GM21723 (cell line): Measurements from ENCODE around the gene GASK1B.

ENCODE experiments used
- ATAC-seq: cut with Tn5 transposase; IDR thresholded peaks from one replicate; pipeline ENCODE4 v1.9.1; 2021; ENCODE audit warnings: mild to moderate bottlenecking, moderate library complexity; ENCODE audit not compliant: unreplicated experiment

The GASK1B gene

DNA sequence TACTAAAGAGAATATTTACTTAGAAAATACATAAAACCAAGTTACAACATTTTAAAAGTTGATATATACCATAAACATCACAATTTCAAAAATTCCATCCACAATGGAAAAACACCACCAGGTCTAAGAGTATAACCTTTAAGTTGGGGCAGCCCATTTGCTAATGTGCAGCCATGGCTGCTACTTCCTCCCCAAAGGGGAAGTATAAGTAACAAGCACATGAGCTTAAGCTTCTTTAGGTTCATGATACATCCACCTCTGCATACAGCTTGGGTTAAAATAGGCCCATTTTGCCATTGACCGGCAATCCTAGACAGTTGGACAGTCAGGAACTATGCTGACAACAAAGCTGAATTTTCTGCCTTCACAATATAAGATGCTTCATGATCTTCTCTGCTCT, 16.6 kb upstream of the GASK1B start:
- ATAC-seq: no peak

DNA sequence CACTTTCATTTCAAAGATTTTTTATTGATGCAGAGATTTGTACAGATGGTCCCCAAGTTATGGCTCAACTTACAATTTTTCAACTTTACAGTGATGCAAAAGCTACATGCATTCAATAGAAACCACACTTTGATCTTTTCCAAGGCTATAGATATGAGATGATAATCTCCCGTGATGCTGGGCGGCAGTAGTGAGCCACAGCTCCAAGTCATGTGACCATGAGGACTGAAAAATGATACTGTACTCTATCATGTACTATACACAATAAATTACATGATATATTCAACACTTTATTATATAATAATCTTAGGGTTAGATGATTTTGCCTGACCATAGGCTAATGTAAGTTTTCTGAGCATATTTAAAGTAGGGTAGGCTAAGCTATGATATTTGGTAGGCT, 14.0 kb upstream of the GASK1B start:
- ATAC-seq: no peak

DNA sequence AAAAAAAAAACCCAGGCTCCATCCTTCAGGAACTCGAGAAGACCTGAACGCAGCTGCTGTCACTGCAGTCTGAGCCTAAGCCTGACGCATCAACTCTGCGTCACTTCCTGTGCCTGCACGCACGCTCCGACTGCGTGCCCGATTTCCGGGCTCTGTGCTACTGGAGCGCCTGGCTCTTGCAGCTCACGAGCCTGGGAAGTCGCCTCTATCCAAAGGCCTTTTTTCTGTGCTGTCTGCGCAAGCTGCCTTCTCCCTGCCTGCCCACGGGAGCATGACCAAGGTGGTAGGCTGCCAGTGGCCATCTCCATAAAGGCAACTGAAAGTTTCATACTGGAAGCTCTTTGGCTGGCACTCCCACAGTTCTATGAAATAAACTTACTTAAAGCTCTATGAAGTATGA, 9.9 kb upstream of the GASK1B start:
- ATAC-seq: no peak

DNA sequence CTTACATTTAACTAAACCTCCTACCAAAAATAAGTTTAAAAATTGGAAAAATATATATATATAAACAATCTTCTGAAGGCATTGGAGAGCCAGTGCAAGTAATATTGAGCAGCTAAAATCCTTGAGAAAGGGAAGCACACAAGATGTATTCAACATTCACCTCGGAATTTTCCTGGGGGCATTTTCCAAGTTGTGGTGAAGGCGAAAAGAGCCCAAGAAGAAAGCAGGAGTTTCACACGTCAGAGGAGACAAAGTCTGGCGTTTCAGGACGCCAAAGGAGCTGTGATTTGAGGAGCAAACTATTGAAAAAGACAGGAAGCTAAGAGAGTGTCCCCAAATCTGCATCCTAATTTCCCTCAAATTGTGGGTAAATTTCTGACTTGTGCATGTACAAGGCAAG, 9.1 kb upstream of the GASK1B start:
- ATAC-seq: no peak

DNA sequence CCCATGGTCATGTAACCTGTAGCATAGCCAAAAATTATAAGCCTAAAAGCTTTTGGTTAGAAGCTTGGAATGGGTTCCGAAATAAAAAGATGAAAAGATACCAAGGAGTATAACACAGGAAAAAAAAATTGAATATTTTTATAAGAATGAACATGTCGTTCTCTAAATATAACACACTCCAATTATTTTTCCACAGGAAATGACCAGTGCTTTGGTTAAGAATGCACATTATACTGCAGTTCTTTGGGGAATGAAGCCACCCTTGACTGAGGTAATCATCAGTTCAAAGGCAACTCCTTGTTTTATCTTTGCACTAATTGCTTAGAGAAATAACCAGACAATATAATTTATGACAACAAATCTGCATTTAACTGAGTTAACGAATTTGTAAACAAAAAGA, 6.6 kb upstream of the GASK1B start:
- ATAC-seq: no peak

DNA sequence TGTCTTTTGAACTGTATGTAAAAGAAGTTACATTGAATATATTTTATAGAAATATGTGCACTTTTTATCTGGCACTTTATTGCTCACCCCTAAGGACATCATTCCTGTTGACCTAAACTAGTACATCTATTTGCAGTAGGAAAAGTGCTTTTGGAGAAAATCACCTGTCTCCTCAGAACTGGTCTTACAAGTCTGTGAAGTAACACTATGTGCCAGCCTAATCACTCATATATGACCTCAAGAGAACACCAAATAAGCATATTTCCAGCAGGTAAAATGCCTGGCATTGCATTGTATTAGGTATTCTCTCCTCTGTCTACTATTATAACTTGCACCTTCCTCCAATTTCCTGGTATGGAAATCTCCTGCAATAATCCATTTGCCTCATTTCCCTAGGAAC, 4.0 kb upstream of the GASK1B start:
- ATAC-seq: no peak

DNA sequence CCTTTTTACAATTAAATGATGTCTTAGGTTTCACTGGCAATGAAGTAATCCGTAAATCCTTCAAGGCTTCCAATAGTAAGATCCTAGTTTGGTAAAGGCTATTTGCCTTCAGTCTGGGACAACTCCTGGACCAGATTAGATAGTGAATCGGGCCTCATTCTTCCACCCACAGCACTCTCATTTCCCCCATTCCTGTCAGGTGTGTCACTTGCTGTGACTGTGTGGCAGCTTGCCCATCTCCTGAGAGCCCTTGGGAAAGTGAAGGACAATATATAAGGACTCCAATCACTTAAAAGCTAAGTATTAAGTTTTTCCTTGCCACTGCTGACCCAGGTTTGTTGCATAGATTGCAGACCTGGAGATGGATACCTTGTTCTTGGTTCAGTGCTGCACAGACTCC, 3.3 kb upstream of the GASK1B start:
- ATAC-seq: no peak

DNA sequence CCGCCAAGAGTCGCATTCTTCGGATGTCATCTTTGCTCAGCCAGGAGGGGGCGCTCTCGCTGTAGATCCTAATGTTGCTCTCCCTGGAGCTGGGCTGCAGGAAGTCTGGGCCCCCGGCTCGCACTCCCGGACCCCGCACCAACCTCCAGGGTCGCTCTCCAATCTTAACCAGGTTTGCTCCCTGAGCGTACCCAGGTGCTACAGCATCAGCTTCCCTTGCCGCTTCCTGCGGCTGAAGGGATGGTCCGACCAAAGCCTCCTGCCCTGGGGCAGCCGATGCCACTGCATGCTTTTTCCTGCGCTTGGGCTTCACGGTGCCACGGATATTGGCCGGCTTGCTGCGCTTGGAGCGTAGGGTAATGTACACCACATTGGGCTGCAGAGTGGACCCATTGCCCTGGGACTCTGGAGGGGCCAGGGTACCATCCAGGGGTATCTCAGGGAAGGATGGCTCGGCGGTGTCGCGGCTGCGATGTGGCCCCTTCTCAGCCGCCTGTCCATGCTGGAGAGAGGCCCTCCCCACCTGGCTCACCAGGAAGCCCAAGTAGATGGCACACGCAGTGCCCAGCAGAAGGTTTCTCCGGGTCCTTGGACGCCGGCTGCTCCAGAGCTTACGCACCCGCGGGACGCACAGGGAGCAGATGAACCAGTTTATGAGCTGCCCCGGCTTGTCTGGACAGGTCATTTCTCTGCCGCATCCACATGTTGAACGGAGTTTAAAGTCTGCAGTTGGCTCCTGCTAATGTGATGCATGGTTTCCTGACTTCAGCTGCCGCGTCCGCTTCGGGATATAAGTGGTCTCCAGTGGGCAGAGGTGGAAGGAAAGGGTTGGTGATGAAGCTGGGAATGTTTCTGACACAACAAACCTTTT, 1.9 kb downstream of the GASK1B start:
- no peak for ATAC-seq

DNA sequence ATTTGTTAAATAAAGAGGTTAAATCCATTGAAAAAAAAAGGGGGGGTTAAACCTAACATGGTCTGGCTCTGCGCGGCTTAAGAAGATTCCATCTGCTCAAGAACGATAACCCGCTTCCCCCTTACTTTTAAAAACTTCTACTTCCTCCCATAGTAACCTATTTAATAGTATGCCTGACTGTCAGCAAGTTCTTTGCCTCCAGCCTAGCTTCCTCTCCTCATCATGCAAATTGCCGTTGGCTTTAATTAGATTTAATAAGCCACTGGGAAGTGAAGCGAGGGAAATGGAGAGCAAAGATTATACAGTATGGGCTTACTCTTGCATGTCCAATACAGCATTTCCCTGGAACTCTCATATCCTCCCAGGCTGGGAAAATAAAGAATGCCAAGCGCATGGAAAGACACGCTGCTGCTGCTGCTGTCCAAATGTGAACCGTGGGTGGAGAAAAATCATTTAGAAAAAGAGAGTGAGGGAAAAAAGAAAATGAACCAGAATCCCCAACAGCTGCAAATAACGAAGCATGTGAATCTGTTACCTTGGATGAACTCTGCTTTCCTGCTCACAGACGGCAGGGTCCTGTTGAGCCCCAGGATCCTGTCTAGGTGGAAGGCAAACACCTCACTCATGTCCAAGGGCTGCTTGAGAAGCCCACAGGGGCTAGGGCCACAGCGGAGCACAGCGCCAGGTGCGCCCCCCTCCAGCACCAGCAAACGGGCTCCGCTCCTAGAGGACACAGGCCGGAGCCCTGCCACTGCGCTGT, 2.7 kb downstream of the GASK1B start:
- no peak for ATAC-seq

DNA sequence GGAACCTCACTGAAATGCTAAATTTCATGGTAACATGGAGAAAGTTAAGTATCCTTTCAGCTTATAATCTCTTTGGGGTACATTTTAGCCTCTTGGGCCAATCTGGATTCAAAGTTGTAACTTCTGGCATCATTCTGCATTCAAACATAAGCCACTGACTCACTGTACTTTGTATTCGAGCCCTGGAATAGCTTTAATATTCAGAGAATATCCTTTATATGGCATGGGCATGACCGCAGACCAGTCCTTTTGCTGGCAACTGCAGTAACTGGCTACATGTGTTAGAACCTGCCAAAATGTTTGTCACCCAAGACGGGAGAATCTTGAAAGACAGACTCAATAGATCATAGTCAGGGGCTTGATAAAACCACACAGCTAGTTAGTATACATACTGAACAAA, 3.3 kb downstream of the GASK1B start:
- ATAC-seq: no peak

DNA sequence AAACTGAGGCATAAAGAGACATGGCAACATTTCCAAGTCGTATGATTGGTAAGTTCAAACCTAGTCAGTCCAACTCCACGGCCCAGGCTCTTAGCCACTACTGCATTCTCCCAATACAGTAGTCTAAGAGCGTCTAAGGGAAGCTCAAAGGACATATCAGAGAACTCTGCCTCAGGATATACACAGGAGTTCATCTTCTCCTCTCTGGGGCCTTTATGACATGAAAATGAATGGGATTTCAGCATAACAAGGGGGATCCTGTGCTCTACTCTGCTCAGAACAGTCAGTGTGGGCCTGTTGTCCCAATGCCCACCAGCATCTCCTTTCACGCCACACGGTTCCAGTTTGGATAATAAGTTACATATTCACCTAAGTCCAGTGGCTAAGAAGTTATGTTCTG, 4.2 kb downstream of the GASK1B start:
- no peak for ATAC-seq

DNA sequence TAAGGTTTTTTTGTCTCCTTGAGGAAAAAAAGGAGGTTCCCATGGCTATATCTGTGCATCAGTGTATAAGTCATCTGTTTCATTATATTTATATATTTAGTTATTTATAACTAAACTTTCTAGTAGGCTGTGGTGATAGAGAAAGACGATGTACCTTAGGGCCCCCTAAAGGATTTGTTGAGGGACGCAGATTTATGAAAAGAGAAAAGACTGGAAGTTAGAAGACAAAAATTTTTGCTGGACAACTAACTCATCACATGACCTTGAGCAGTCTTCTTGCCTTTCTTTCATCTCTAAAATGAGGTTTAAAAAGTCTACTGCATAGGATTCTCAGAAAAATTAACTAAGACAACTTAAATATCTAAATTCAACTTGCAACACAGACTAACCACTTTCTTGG, 6.1 kb downstream of the GASK1B start:
- no peak for ATAC-seq

DNA sequence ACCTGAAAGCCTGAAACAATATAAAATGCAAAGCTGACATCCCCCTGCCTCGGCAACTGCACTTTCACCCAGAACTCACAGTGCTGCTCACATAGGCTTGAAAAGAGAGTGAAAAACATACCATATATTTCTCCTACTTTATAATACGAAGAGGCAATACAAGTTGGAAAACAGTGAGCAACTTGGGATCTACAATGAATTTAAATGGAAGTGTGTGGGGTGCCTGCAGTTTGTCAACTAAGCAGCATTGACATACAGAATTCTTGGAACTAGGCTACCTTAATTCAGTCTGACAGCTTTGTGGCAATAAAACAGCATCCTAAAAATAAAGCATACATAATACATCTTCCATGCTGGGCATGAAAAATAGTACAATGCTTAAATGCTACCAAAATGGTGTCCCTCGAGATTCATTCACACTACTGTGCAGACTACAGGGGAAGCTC, 8.0 kb downstream of the GASK1B start:
- ATAC-seq: no peak

DNA sequence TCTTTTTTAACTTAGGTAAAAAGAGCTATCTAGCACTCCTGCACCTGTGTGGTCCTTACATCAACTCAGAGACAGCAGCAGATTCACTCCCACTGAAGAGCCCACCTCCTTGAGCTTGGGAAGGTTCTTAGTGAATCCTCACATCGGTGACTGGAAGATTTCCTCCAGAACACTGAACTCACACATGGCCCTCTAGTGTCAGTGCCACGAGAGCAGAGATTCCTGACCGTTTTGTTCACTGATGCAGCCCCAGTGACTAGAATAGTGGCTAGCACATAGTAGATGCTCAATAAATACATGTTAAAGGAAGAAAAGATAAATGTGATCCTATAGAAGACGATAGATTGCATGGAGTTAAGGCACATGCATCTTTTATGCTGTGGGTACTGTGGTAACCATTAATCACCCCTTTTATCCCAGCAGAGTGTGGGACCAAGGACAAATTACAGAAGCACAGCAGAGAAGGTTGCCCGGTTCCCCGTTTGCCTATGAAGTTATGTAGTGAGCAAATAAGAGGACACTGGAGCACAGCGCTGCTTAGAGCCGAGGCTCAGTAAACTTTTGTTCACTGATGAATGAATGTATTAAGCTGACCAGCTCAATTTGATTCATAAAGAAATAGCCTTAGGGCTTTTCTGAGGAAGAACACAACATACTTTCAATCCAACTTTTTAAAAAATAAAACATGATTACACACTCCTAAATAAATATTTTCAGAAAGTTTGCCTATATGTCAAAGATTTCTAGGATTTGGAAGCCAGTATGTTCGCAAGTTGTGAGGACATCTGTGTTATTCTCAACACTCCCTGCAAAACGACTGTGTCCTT, 8.7 kb downstream of the GASK1B start:
- no peak for ATAC-seq

DNA sequence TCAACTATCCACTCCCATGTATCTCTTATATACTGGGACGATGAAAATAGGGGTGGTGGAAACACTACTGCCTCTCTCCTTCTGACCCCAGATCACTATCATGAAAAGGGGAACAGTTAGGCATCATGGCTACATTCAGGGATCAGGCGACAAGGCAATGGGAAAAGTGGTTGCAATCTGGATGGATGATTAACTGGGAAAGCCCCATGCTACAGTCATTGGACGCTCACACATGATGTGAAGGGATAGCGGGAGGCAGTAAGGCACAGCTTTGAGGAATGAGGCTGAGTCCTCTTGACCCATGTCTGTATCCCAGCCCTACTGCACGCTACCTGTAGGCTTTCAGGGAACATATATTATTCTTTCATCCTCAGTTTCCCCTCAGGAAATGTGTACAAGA, 10.2 kb downstream of the GASK1B start:
- ATAC-seq: no peak

DNA sequence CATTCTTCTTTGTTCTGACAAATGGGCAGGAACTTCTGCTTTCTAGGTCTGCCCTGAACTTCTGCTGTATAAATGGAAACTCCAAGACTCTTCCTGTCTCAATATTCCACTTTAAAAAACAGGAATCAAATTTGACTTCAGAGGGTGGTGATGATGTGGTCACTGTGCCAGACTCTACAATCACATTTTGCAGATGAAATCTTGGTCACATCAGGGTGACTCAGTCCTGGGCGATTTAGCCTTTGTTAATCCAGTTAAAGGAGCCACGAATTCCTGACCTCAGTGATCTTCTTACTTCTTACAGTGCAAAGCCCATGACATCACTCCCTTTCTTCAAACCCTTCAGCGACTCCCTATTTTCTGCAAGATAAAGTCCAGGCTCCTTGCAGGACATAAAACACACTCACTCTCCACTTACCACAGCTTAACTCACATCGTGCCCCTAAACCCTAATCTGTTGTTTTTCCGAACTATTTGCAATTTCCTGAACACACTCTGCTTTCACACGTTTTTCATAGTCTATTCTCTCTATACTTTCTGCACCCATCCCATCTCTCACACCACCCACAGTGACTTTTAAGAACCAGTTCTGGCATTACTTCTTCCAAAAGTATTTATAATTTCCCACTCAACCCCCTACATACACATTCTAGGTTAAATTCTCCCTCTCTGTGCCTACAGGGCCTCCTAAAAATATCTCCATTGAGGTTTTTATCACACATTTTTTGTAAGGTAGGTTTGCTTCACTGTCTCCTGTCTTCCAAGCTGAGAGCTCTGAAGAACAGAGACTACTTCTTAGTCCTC, 11.1 kb downstream of the GASK1B start:
- ATAC-seq: no peak

DNA sequence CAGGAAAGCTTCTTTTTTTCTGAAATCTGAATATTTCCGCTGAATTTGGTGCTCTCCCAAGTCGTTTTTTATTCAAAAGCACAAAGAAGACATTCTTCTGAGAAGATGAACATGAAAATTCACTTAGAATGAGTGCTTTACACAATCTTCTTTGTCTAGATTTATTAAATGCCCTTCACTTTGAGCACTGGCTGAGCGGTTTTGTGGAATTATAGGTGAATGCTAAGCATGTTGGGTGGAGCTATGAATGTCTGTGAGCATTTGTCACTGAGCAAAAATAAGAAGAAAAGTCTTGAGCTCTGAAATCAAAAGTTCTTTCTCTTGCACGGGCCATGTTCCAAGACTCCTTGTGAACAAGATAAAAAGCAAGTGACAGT, 13.1 kb downstream of the GASK1B start:
- no peak for ATAC-seq

DNA sequence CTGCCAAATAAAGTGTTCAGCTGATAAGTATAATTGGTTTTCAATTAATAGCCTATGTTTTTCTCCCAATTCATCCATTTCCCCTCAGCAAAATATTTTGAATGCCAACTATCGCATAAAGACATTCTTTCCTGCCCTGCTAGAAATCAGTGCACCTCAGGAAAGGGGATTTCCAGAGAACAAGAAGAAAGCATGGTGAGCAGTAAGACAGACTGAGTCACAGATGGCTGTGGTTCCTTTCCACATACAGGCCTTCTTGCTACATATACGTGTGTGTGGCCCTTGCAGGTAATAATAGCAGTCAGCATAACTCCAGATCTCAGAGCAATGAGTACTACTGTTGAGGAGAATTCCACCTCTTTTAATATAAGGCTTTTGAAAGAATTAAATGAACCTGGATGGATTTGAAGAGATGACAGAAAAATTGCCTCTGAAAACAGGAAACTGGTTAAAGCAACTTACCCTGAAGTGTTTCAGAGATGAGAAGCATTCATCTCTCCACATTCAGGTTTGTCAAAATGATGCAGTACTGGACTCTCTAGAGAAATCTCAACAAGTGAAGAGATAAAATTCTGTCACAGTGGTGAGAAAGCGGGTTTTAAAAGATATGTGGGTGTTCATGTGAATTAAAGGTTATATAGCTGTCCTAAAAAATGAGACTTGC, 13.6 kb downstream of the GASK1B start:
- no peak for ATAC-seq

DNA sequence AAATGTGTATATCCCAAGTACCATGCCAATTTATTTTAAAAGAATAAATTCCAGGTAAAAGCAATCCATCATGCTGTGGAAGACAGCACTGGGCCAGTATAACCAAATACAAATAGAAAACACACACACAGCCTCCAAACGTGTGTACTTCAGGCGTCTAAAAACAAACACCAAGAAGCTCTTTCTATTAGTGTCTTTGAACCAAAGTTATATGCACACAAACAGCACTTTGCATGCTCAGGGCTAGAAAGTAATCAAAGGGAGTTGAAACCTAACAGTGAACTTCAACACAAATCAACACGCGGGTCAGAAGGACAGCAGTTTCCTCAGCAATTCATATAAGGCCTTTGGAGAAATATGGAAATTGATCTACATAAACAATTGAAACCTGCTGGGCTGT, 15.4 kb downstream of the GASK1B start:
- ATAC-seq: no peak

DNA sequence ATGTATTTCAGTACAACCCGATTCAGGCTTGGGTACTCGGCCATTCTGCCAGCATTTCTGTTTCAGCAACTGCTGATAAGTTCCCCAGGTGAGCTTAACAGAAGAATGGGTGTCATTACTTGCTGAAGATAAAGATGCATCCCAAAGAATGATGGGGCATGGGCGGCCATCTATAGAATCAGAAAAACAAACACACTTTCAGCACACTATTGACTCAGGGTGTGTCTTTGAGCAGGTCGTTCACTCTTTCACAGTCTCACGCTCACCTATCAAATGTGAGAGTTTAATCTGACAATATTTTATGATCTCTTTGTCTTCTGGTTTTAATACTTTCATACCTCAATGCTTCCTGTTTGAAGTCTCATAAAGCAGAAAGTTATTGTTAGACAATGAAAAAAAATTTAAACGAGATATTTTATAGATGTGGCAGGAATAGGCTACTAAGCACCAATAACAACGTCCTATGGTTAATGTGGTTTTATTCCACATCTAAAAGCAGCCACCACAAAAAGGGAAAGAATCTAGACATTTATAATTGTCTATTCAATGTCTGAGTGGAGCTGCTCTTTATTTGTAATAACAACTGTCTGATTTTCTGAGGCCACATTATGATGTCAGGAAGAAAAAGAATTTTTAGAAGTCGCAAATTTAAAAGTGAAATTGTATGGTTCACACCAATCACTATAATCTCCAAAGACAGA, 17.0 kb downstream of the GASK1B start:
- no peak for ATAC-seq
